Adrenal gland (tissue), 12 donors: ENCODE results near the gene GPC3. TPM values are rescaled to one million over a fixed set of nuclear protein-coding genes. Genes with fewer than 3 reads are reported as not detected.

ENCODE experiments used
- DNase-seq, 7 donors: peaks; one replicate each; pipeline ENCODE4 v3.0.0-alpha.2; 2019 to 2020
- H3K27ac ChIP-seq, 5 donors: fragments of 200-600 bp; sonication (generic) in 4 of 5; 1 replicate in 3 of 5; 2 replicates in 2 of 5; pipeline versions ENCODE4 v1.5.1 to v1.8.0; 2016 to 2020; ENCODE audit warnings: mild to moderate bottlenecking in 1 of 5
- H3K27me3 ChIP-seq: fragments of 200-600 bp; 2 replicates; pipeline ENCODE4 v1.8.0; 2021
- H3K36me3 ChIP-seq, 2 donors: fragments of 200-600 bp; replicated peaks in 1 of 2; 1 replicate in 1 of 2; 2 replicates in 1 of 2; pipeline versions ENCODE4 v1.5.1 to v1.8.0; 2018 to 2022
- H3K4me1 ChIP-seq, 2 donors: fragments of 200-600 bp; replicated peaks in 1 of 2; 1 replicate in 1 of 2; 2 replicates in 1 of 2; pipeline versions ENCODE4 v1.5.1 to v1.8.0; 2018 to 2021
- H3K4me3 ChIP-seq, 4 donors: fragments of 200-600 bp; sonication (generic) in 3 of 4; one replicate each; pipeline ENCODE4 v1.5.1; 2016 to 2018
- H3K9me3 ChIP-seq, 3 donors: fragments of 200-600 bp; sonication (generic) in 1 of 3; replicated peaks in 1 of 3; 1 replicate in 2 of 3; 2 replicates in 1 of 3; pipeline versions ENCODE4 v1.5.1 to v1.8.0; 2016 to 2021
- POLR2A ChIP-seq, 2 donors: fragments of 450-650 bp; IDR thresholded peaks; one replicate each; pipeline ENCODE4 v1.6.1; 2017; ENCODE audit warnings: antibody characterized with exemption in 2 of 2, mild to moderate bottlenecking in 2 of 2, moderate library complexity in 1 of 2
- WGBS, 4 donors: extraction: QIAGEN DNeasy Blood & Tissue Kit in 2 of 4; methylation state at CpG; one replicate each; pipeline versions ENCODE4 v1.1.5 to v1.1.7; 2013 to 2017; 5-methylcytosine and 5-hydroxymethylcytosine counted together
- intact Hi-C, 2 donors: fragments of 100-400 bp; cut with DNase I; formaldehyde crosslinking; loops; one replicate each; pipeline versions ENCODE4 v1.14.1 to v1.15.0; 2022 to 2023
- polyA plus RNA-seq, 3 donors: library from polyadenylated mRNA; stranded (reverse); fragments of 200-250 nt in 2 of 3; fragments of 350-450 nt in 1 of 3; fragmentation: Illumina TruSeq in 1 of 3; extraction: RNeasy Lipid Tissue Mini Kit (QIAGEN cat#74804) in 1 of 3; gene quantifications; one replicate each; pipeline ENCODE4 v1.2.3, GENCODE V29; 2013 to 2014
- total RNA-seq, 9 donors: library from RNA; depleted of rRNA in 4 of 9; stranded (reverse); fragments of >200 nt in 4 of 9; fragments of 120-200 nt in 1 of 9; fragmentation: NEBNext Ultra II Directional in 1 of 9; extraction: Animal tissue kit (Norgen Biotek cat#: 25700) in 1 of 9; gene quantifications; one replicate each; pipeline versions ENCODE4 v1.1.0 to v1.2.4, GENCODE V29; 2013 to 2023
- TF ChIP-seq, protein P1 (sequence below), 6 experiments: fragments of 450-650 bp in 4 of 6; fragments of 200-600 bp in 2 of 6; sonication (generic) in 1 of 6; IDR thresholded peaks; 1 replicate in 5 of 6; 2 replicates in 1 of 6; pipeline versions ENCODE4 v1.5.1 to v1.8.0; 2016 to 2021; ENCODE audit warnings: antibody characterized with exemption in 6 of 6, mild to moderate bottlenecking in 2 of 6, moderate library complexity in 1 of 6
- donor health status: healthy with polysubstance abuse.
- donor health status: Bipolar disorder and iron deficiency.
- donor health status: DM: yes; HTN: yes; CAD: no.
- donor health status: DM: no; HTN: no; CAD: no.
- donor health status: DM: no; HTN: no; CAD: no.
- donor health status: DM: yes; HTN: yes; CAD: no.

GPC3 gene
- total and polyA plus RNA-seq, 12 donors = 3.5 to 56.7 (median 20.9) TPM

GRCh38 chrX:133852401-133852800, 133.0 kb downstream of the GPC3 start:
- no peaks in the 10 kb centered on the region for H3K9me3 ChIP-seq
- no peaks in the 10 kb centered on the region for H3K36me3 ChIP-seq
- no peak overlapping the region for H3K4me3 ChIP-seq
- WGBS, 4 donors = 37 to 61% (median 45%) methylated on average over 3 of the region's 3 CpGs
- intact Hi-C loops = no loop called here
- TF ChIP-seq POLR2A (IDR thresholded peaks at IDR 0.05) = no peak
- TF ChIP-seq, protein P1, sequence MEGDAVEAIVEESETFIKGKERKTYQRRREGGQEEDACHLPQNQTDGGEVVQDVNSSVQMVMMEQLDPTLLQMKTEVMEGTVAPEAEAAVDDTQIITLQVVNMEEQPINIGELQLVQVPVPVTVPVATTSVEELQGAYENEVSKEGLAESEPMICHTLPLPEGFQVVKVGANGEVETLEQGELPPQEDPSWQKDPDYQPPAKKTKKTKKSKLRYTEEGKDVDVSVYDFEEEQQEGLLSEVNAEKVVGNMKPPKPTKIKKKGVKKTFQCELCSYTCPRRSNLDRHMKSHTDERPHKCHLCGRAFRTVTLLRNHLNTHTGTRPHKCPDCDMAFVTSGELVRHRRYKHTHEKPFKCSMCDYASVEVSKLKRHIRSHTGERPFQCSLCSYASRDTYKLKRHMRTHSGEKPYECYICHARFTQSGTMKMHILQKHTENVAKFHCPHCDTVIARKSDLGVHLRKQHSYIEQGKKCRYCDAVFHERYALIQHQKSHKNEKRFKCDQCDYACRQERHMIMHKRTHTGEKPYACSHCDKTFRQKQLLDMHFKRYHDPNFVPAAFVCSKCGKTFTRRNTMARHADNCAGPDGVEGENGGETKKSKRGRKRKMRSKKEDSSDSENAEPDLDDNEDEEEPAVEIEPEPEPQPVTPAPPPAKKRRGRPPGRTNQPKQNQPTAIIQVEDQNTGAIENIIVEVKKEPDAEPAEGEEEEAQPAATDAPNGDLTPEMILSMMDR (IDR thresholded peaks at IDR 0.05) = no peak
- DNase-seq = no peak
- H3K27ac ChIP-seq = no peak overlapping the region
- no peaks in the 10 kb centered on the region for H3K4me1 ChIP-seq
- H3K27me3 ChIP-seq = peaks cover 16% of the 10 kb centered on the region

GRCh38 chrX:133850399-133850798, 135.0 kb downstream of the GPC3 start:
- 83 to 90% (median 89%) methylated on average over 1 to 2 of the region's 2 CpGs for WGBS, 4 donors
- TF ChIP-seq, protein P1 (IDR thresholded peaks at IDR 0.05) = no peak
- TF ChIP-seq POLR2A (IDR thresholded peaks at IDR 0.05) = no peak
- no peaks in the 10 kb centered on the region for H3K36me3 ChIP-seq
- H3K27ac ChIP-seq = no peak overlapping the region
- no peak for DNase-seq
- intact Hi-C loops = no loop called here
- peaks cover 12% of the 10 kb centered on the region for H3K27me3 ChIP-seq
- H3K9me3 ChIP-seq = no peaks in the 10 kb centered on the region
- no peaks in the 10 kb centered on the region for H3K4me1 ChIP-seq
- H3K4me3 ChIP-seq = no peak overlapping the region

GRCh38 chrX:133849676-133850075, 135.7 kb downstream of the GPC3 start:
- intact Hi-C loops = no loop called here
- no peaks in the 10 kb centered on the region for H3K9me3 ChIP-seq
- H3K4me3 ChIP-seq = no peak overlapping the region
- DNase-seq = no peak
- no peaks in the 10 kb centered on the region for H3K36me3 ChIP-seq
- no peak for TF ChIP-seq POLR2A (IDR thresholded peaks at IDR 0.05)
- TF ChIP-seq, protein P1 (IDR thresholded peaks at IDR 0.05) = no peak
- no peak overlapping the region for H3K27ac ChIP-seq
- peaks cover 7% of the 10 kb centered on the region for H3K27me3 ChIP-seq
- H3K4me1 ChIP-seq = no peaks in the 10 kb centered on the region

DNA sequence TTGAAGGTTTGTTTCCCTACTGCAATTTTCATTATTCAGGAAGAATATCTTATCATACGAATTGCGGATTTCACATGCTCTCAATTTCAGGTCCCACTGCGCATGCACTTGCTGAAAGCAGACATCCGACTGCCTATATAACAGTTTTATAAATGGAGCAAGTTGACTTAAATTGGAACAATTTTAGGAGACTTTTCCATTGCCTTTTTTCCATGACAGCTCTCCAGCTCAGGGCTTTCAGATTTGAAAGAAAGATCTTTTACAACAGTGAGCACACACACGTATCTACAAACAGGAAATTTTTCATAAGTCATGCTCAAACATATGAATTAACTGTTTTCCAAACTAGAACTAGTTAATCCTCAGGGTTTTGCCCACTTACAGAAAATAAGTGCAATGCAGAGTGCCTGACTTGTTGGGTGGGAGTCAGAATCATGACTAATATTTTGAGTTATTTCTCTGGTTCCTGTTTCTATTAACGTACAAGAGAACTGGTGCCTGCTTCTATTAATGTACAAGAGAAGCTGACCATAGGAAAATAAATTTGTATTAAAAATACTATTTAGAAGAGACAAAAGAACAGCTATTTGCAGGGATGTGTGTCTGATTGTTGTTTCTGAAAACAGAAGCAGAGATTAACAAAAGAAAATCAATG, 137.9 kb downstream of the GPC3 start:
- Histone ChIP-seq H3K36me3 (no peaks in the 10 kb centered on the region), H3K9me3 (no peaks in the 10 kb centered on the region), H3K4me1 (no peaks in the 10 kb centered on the region), H3K4me3 (no peak overlapping the region), H3K27me3 (peaks cover 8% of the 10 kb centered on the region), H3K27ac (no peak overlapping the region)
- TF ChIP-seq POLR2A (IDR thresholded peaks at IDR 0.05) = no peak
- TF ChIP-seq, protein P1 (IDR thresholded peaks at IDR 0.05) = no peak
- intact Hi-C loops = no loop called here
- DNase-seq = no peak
- 71 to 83% (median 76%) methylated on average over 6 of the region's 6 CpGs for WGBS, 4 donors
